Ovary (tissue), 3 donors: ENCODE results near the gene NRCAM.

Experiments
- EP300 ChIP-seq: sonication (generic); formaldehyde crosslinking; IDR thresholded peaks from one replicate; pipeline ENCODE4 v1.6.1; 2017; ENCODE audit warnings: antibody characterized with exemption
- TF ChIP-seq, protein P1 (sequence below), 3 donors: fragments of 450-650 bp in 2 of 3; fragments of 200-600 bp in 1 of 3; IDR thresholded peaks; one replicate each; pipeline versions ENCODE4 v1.5.1 to v1.8.0; 2016 to 2022; ENCODE audit warnings: antibody characterized with exemption in 3 of 3, mild to moderate bottlenecking in 1 of 3
- donor health status: DM: no; HTN: no; CAD: no.

DNA sequence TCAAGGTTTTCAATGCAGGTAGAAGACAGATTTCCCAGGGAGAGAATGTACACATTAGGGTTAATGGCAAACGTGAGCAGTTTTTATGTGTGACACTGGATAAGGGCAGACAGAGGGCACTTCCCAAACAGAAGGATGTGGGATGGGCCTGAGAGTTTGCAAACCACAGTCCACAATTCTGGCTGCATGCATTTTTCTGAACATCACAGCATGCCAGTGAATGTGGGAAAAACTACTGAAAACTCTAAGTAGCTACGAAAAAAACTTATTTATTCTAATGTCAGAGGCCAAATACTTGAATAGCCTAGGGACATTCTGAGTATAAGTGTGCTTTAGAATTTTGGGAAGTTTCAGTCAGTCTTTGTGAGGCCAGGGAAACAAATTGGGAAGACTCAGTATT is 145.9 kb downstream of the NRCAM start:
- TF ChIP-seq, protein P1, sequence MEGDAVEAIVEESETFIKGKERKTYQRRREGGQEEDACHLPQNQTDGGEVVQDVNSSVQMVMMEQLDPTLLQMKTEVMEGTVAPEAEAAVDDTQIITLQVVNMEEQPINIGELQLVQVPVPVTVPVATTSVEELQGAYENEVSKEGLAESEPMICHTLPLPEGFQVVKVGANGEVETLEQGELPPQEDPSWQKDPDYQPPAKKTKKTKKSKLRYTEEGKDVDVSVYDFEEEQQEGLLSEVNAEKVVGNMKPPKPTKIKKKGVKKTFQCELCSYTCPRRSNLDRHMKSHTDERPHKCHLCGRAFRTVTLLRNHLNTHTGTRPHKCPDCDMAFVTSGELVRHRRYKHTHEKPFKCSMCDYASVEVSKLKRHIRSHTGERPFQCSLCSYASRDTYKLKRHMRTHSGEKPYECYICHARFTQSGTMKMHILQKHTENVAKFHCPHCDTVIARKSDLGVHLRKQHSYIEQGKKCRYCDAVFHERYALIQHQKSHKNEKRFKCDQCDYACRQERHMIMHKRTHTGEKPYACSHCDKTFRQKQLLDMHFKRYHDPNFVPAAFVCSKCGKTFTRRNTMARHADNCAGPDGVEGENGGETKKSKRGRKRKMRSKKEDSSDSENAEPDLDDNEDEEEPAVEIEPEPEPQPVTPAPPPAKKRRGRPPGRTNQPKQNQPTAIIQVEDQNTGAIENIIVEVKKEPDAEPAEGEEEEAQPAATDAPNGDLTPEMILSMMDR (IDR thresholded peaks at IDR 0.05), result no peak
- TF ChIP-seq EP300, result no peak
